GM12878 (cell line): Measurements from ENCODE around the gene LMNTD2. TPM values are rescaled to one million over a fixed set of nuclear protein-coding genes. Genes with fewer than 3 reads are reported as not detected.

Experiments
- ATAC-seq: fragments of 200-7000 bp; cut with Tn5 transposase; 3 replicates; pipeline ENCODE4 v1.9.1; 2020; ENCODE audit warnings: mild to moderate bottlenecking, moderate library complexity
- BruUV-seq: library from RNA; stranded (reverse); fragments of 400-500 nt; replicated peaks from 2 replicates; lab custom pipeline; 2021; lab: Mats Ljungman, UMichigan
- CTCF ChIA-PET: fragments of 300-600 bp; sonication (Branson Sonifier 250); formaldehyde crosslinking; extraction: SDS; loops from one replicate; lab custom pipeline; 2021; ENCODE audit warnings: inconsistent platforms; lab: Yijun Ruan, JAX
- POLR2A ChIA-PET: fragments of 350-600 bp; formaldehyde crosslinking; extraction: SDS; loops from one replicate; lab custom pipeline; 2021; ENCODE audit warnings: inconsistent platforms; lab: Charles Lee
- RAD21 ChIA-PET: fragments of 300-600 bp; sonication (Branson Sonifier 250); formaldehyde crosslinking; loops from one replicate; lab custom pipeline; 2023; ENCODE audit warnings: antibody characterized with exemption; ENCODE audit not compliant: unreplicated experiment; lab: Charles Lee
- SMC1A ChIA-PET: fragments of 300-600 bp; sonication (Branson Sonifier 250); formaldehyde crosslinking; loops from one replicate; lab custom pipeline; 2023; ENCODE audit not compliant: unreplicated experiment, uncharacterized antibody; lab: Charles Lee
- DNase-seq: peaks from one replicate; pipeline ENCODE4 v3.0.0-alpha.2; 2011; ENCODE audit warnings: low read depth, low spot score
- FAIRE-seq: peaks from 3 replicates; lab custom pipeline; 2011; peaks lifted over from hg19 to GRCh38; lab: Jason Lieb, UNC
- H2AFZ ChIP-seq: 2 replicates; pipeline ENCODE4 v1.6.0; 2011; ENCODE audit warnings: low read depth, low read length, control low read depth; ENCODE audit not compliant: control insufficient read depth
- H3K27ac ChIP-seq: 2 replicates; pipeline ENCODE4 v1.5.1; 2011; ENCODE audit warnings: control low read depth; ENCODE audit not compliant: control insufficient read depth, insufficient read depth
- H3K27me3 ChIP-seq, 2 experiments: replicated peaks in 1 of 2; 2 replicates each; pipeline versions ENCODE4 v1.6.0 to v1.6.1; 2011; ENCODE audit warnings: low read length in 1 of 2; ENCODE audit not compliant: control insufficient read depth in 2 of 2, insufficient read depth in 2 of 2
- H3K36me3 ChIP-seq, 2 experiments: 2 replicates each; pipeline ENCODE4 v1.5.1; 2011; ENCODE audit warnings: low read length in 1 of 2; ENCODE audit not compliant: control insufficient read depth in 2 of 2, insufficient read depth in 2 of 2
- H3K4me1 ChIP-seq: 2 replicates; pipeline ENCODE4 v1.6.1; 2011; ENCODE audit warnings: mild to moderate bottlenecking, low read length, moderate library complexity, mixed read lengths; ENCODE audit not compliant: control insufficient read depth, insufficient read depth
- H3K4me2 ChIP-seq: 2 replicates; pipeline ENCODE4 v1.6.0; 2011; ENCODE audit warnings: control low read depth; ENCODE audit not compliant: control insufficient read depth, insufficient read depth
- H3K4me3 ChIP-seq: fragments of 200-600 bp; sonication (generic); 2 replicates; pipeline ENCODE4 v1.5.1; 2016
- H3K79me2 ChIP-seq: 2 replicates; pipeline ENCODE4 v1.6.0; 2011; ENCODE audit warnings: low read length; ENCODE audit not compliant: control insufficient read depth, insufficient read depth
- H3K9ac ChIP-seq: 2 replicates; pipeline ENCODE4 v1.8.0; 2011; ENCODE audit warnings: low read length, control low read depth, mixed read lengths; ENCODE audit not compliant: control insufficient read depth, insufficient read depth
- H3K9me3 ChIP-seq: replicated peaks from 3 replicates; pipeline ENCODE4 v1.5.1; 2011; ENCODE audit warnings: mild to moderate bottlenecking, low read length; ENCODE audit not compliant: control insufficient read depth, insufficient read depth
- H4K20me1 ChIP-seq: 2 replicates; pipeline ENCODE4 v1.6.0; 2011; ENCODE audit not compliant: control insufficient read depth, insufficient read depth
- ASH2L ChIP-seq: fragments of 300-600, 200-600 bp; sonication (generic); IDR thresholded peaks from 2 replicates; pipeline ENCODE4 v1.6.1; 2017; ENCODE audit warnings: low read depth, mild to moderate bottlenecking, borderline replicate concordance
- BRCA1 ChIP-seq: IDR thresholded peaks from 2 replicates; pipeline ENCODE4 v1.6.1; 2011; ENCODE audit warnings: low read depth, low read length, improper control_type of control experiment
- CHD1 ChIP-seq: IDR thresholded peaks from 2 replicates; pipeline ENCODE4 v1.6.1; 2012; ENCODE audit warnings: low read depth, low read length, improper control_type of control experiment
- NRF1 ChIP-seq: conservative IDR thresholded peaks from 2 replicates; pipeline ENCODE4 v1.6.1; 2011; ENCODE audit warnings: mild to moderate bottlenecking, low read depth, low read length, improper control_type of control experiment
- SIN3A ChIP-seq: IDR thresholded peaks from 2 replicates; pipeline ENCODE4 v1.6.1; 2012; ENCODE audit warnings: low read depth, low read length, improper control_type of control experiment
- SIX5 ChIP-seq: IDR thresholded peaks from 2 replicates; pipeline ENCODE4 v1.6.1; 2011; ENCODE audit warnings: mild to moderate bottlenecking, low read depth, low read length, moderate library complexity; ENCODE audit not compliant: severe bottlenecking
- SMAD5 ChIP-seq: IDR thresholded peaks from 2 replicates; pipeline ENCODE4 v1.6.1; 2016; ENCODE audit warnings: antibody characterized with exemption, low read depth
- SP1 ChIP-seq: IDR thresholded peaks from one replicate; pipeline ENCODE4 v1.6.1; 2011; ENCODE audit warnings: low read depth, low read length
- STAT3 ChIP-seq: IDR thresholded peaks from 2 replicates; pipeline ENCODE4 v1.6.1; 2011; ENCODE audit warnings: low read depth, low read length, improper control_type of control experiment
- TCF3 ChIP-seq: IDR thresholded peaks from 2 replicates; pipeline ENCODE4 v1.6.1; 2012; ENCODE audit warnings: low read depth, mild to moderate bottlenecking, low read length, borderline replicate concordance; ENCODE audit not compliant: insufficient read depth
- TCF7 ChIP-seq: IDR thresholded peaks from 2 replicates; pipeline ENCODE4 v1.6.1; 2014; ENCODE audit warnings: antibody characterized with exemption, borderline replicate concordance
- ZNF24 ChIP-seq: fragments of 450-650 bp; IDR thresholded peaks from 2 replicates; pipeline ENCODE4 v1.6.1; 2017; ENCODE audit warnings: antibody characterized with exemption, mild to moderate bottlenecking
- ZSCAN29 ChIP-seq: fragments of 450-650 bp; IDR thresholded peaks from 2 replicates; pipeline ENCODE4 v1.6.1; 2017; ENCODE audit warnings: mild to moderate bottlenecking, moderate library complexity
- WGBS: methylation state at CpG from one replicate; pipeline ENCODE4 v1.1.6; 2016; ENCODE audit warnings: low lambda C conversion rate; ENCODE audit not compliant: insufficient replicate concordance, insufficient coverage; ENCODE audit errors: missing lambda C conversion rate; 5-methylcytosine and 5-hydroxymethylcytosine counted together
- in situ Hi-C: fragments of 300-500 bp; cut with MboI; formaldehyde crosslinking; loops from 9 replicates; pipeline ENCODE4 v1.14.3; 2018; ENCODE audit warnings: mixed read lengths
- intact Hi-C: fragments of 100-400 bp; cut with micrococcal nuclease; formaldehyde crosslinking; loops from one replicate; pipeline ENCODE4 v1.14.2; 2022; ENCODE audit not compliant: unreplicated experiment
- polyA plus RNA-seq, 11 experiments: library from polyadenylated mRNA; depleted of rRNA in 4 of 11; unstranded in 6 of 11; stranded (reverse) in 5 of 11; fragments of >200 nt; fragmentation: Nextera tagmentation in 4 of 11; fragmentation: Illumina TruSeq in 1 of 11; extraction: Ambion mirVana in 4 of 11; extraction: Trizol in 1 of 11; gene quantifications; 1 replicate in 1 of 11; 2 replicates in 10 of 11; pipeline versions ENCODE4 v1.2.1 to v1.2.3, GENCODE V29; 2011 to 2016; ENCODE audit warnings: inconsistent platforms in 2 of 11, missing spikeins in 2 of 11, low read depth in 1 of 11
- total RNA-seq, 4 experiments: library from RNA; depleted of rRNA in 3 of 4; stranded (reverse); fragments of >200 nt in 3 of 4; fragmentation: Illumina TruSeq in 1 of 4; extraction: Trizol in 1 of 4; gene quantifications; 2 replicates each; pipeline versions ENCODE4 v1.2.1 to v1.2.3, GENCODE V29; 2013 to 2021
- TF ChIP-seq, protein P1 (sequence below): IDR thresholded peaks from 2 replicates; pipeline ENCODE4 v1.6.1; 2011; ENCODE audit warnings: mild to moderate bottlenecking, low read depth, low read length, moderate library complexity; ENCODE audit not compliant: insufficient replicate concordance
- TF ChIP-seq, protein P2 (sequence below): fragments of 450-650 bp; IDR thresholded peaks from 2 replicates; pipeline ENCODE4 v1.6.1; 2014; ENCODE audit warnings: mild to moderate bottlenecking
- TF ChIP-seq, protein P3 (sequence below): IDR thresholded peaks from 2 replicates; pipeline ENCODE4 v1.6.1; 2012; ENCODE audit warnings: low read depth, low read length, improper control_type of control experiment

Gene LMNTD2
- total and polyA plus RNA-seq, 10 of the 15 experiments (the other 5 are each of a cell fraction or from before 2014, with no cell fraction given) = 0.22 to 4.1 (median 1.3) TPM; not detected in 2

DNA sequence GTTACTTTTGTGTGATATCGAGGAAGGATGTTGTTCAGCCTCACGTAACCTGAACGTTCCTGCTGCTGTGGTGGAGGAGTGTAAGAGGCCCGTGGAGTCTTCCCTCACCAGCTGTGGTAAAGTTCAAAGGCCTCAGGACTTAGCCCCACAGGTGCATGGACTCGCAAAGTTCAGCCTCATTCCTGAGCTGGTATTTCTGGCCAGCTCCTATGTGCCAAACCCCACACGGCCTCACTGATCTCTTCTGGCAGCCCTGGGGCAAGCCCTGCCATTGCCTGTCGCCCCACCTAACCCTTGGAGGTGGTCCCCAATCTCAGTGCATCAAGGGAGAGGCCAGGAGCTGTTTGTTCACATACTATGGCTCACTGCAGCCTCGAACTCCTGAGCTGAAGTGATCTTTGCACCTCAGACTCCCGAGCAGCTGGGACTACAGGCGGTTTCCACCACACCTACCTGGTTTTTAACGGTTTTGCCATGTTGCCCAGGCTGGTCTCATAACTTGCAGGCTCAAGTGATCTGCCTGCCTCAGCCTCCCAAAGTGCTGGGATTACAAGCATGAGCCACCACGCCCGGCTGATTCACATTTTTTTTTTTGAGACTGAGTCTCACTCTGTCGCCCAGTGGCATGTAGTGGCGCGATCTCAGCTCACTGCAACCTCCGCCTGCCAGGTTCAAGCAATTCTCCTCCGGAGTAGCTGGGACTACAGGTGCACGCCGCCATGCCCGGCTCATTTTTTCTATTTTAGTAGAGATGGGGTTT lies 17.9 kb upstream of the LMNTD2 start:
- Histone ChIP-seq H3K9me3 (no peaks in the 10 kb centered on the region), H3K4me2 (peak overlapping the region; percentile 62), H3K79me2 (peaks cover 53% of the 10 kb centered on the region), H3K4me1 (peaks cover 16% of the 10 kb centered on the region), H3K9ac (peak overlapping the region; percentile 97), H4K20me1 (peaks cover 28% of the 10 kb centered on the region), H3K4me3 (peak overlapping the region; percentile 85), H3K27ac (no peak overlapping the region), H2AFZ (no peak overlapping the region), H3K36me3 (peaks cover 5 to 6% of the 10 kb centered on the region in 2 experiments), H3K27me3 (peaks cover 0 to 3% of the 10 kb centered on the region in 2 experiments; a peak in 2 of 4 replicates)
- ATAC-seq (no peak), FAIRE-seq (no peak), DNase-seq (no peak)
- SMC1A ChIA-PET = interaction anchor here (0.7 kb wide), 1 partner anchor 351 kb away, joined by 3 read pairs; no protein-coding TSS in a partner anchor
- no TSS peak for BruUV-seq
- RAD21 ChIA-PET = no interaction called here
- CTCF ChIA-PET = no interaction called here
- in situ Hi-C loops (no loop called here), intact Hi-C loops (no loop called here)
- 77% methylated on average over 21 of the region's 21 CpGs for WGBS
- POLR2A ChIA-PET = interaction anchor here (1.5 kb wide), 1 partner anchor 18 kb away, joined by 4 read pairs; no protein-coding TSS in a partner anchor
- TF ChIP-seq TCF7 (no peak), SMAD5 (no peak), NRF1 (no peak)
- TF ChIP-seq, protein P1, sequence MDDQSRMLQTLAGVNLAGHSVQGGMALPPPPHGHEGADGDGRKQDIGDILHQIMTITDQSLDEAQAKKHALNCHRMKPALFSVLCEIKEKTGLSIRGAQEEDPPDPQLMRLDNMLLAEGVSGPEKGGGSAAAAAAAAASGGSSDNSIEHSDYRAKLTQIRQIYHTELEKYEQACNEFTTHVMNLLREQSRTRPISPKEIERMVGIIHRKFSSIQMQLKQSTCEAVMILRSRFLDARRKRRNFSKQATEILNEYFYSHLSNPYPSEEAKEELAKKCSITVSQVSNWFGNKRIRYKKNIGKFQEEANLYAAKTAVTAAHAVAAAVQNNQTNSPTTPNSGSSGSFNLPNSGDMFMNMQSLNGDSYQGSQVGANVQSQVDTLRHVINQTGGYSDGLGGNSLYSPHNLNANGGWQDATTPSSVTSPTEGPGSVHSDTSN = no peak

DNA sequence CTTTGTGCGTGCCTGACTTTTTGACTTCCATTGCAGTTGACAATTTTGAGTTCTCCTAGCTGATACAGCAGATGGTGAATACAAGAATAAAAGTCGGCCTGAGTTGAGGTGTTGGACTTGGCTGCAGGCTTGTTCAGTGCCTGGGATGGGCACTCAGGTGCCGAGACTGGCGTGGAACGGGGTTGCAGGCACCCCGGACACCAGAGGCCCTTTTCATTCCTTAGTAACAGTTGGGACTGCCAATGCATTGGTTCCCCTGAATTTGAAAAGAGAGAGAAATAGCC lies 17.0 kb upstream of the LMNTD2 start:
- BruUV-seq = TSS peak; percentile 67
- peak overlapping the region; percentile 85 for H3K4me3 ChIP-seq
- POLR2A ChIA-PET = interaction anchor here (0.9 to 1.5 kb wide), 3 partner anchors 9 to 144 kb away, joined by 3 to 4 read pairs (median 3); no protein-coding TSS in a partner anchor
- TF ChIP-seq SIX5 (no peak), CHD1 (no peak), ZSCAN29 (no peak), ZNF24 (no peak), STAT3 (no peak), TCF3 (no peak), ASH2L (no peak), SIN3A (no peak), BRCA1 (no peak), SP1 (no peak)
- TF ChIP-seq, protein P2, sequence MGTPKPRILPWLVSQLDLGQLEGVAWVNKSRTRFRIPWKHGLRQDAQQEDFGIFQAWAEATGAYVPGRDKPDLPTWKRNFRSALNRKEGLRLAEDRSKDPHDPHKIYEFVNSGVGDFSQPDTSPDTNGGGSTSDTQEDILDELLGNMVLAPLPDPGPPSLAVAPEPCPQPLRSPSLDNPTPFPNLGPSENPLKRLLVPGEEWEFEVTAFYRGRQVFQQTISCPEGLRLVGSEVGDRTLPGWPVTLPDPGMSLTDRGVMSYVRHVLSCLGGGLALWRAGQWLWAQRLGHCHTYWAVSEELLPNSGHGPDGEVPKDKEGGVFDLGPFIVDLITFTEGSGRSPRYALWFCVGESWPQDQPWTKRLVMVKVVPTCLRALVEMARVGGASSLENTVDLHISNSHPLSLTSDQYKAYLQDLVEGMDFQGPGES = no peak
- TF ChIP-seq, protein P3, sequence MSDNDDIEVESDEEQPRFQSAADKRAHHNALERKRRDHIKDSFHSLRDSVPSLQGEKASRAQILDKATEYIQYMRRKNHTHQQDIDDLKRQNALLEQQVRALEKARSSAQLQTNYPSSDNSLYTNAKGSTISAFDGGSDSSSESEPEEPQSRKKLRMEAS = no peak

More for the DNA sequence above, 17.0 kb upstream of the LMNTD2 start:
- ChIA-PET CTCF (no interaction called here), SMC1A (no interaction called here), RAD21 (no interaction called here)
- peaks cover 28% of the 10 kb centered on the region for H4K20me1 ChIP-seq
- peaks cover 16% of the 10 kb centered on the region for H3K4me1 ChIP-seq
- H3K9ac ChIP-seq = peak overlapping the region; percentile 97
- no peak for FAIRE-seq
- peaks cover 5 to 6% of the 10 kb centered on the region in 2 experiments for H3K36me3 ChIP-seq
- H3K79me2 ChIP-seq = peaks cover 53% of the 10 kb centered on the region
- H3K4me2 ChIP-seq = peak overlapping the region; percentile 62
- in situ Hi-C loops = no loop called here
- H3K27me3 ChIP-seq = peaks cover 0 to 3% of the 10 kb centered on the region in 2 experiments; a peak in 2 of 4 replicates
- intact Hi-C loops = no loop called here
- no peaks in the 10 kb centered on the region for H3K9me3 ChIP-seq
- 47% methylated on average over 6 of the region's 6 CpGs for WGBS
- no peak for ATAC-seq
- peak overlapping the region; percentile 100 for H3K27ac ChIP-seq
- DNase-seq = no peak
- no peak overlapping the region for H2AFZ ChIP-seq
